NCI-H2227 treated with DMSO at 0.1 percent for 48 hours (cell line): ENCODE results near the gene GNB1.
"Not testable (repeated sequence)": the region's sequence is repeated elsewhere in the genome, so short reads cannot be mapped to it uniquely, and the experiment has no call there.

Experiments
- DNase-seq: peaks from one replicate; lab custom pipeline; 2025; lab: John Stamatoyannopoulos, UW

The GNB1 gene

GRCh38 chr1:1889847-1890505 lies 911 bp downstream of the GNB1 start:
- no peak for DNase-seq

GRCh38 chr1:1889090-1889750 lies 1.7 kb downstream of the GNB1 start:
- no peak for DNase-seq

GRCh38 chr1:1883890-1884289 lies 7.0 kb downstream of the GNB1 start:
- DNase-seq, result not testable (repeated sequence)

- no peak for DNase-seq
Observed at GRCh38 chr1:1883092-1883873, 7.6 kb downstream of the GNB1 start.

- DNase-seq, result no peak
Observed at GRCh38 chr1:1881727-1882126, 9.2 kb downstream of the GNB1 start.

- no peak for DNase-seq
Observed at GRCh38 chr1:1880617-1881312, 10.1 kb downstream of the GNB1 start.

- no peak for DNase-seq
Observed at GRCh38 chr1:1879942-1880341, 10.9 kb downstream of the GNB1 start.

- DNase-seq, result no peak
Observed at GRCh38 chr1:1877865-1878436, 12.9 kb downstream of the GNB1 start.

GRCh38 chr1:1876335-1876930 lies 14.5 kb downstream of the GNB1 start:
- no peak for DNase-seq

- no peak for DNase-seq
Observed at GRCh38 chr1:1875932-1876331, 15.0 kb downstream of the GNB1 start.

- DNase-seq, result no peak
Observed at GRCh38 chr1:1874901-1875300, 16.0 kb downstream of the GNB1 start.

GRCh38 chr1:1873186-1873585 lies 17.7 kb downstream of the GNB1 start:
- DNase-seq, result no peak

GRCh38 chr1:1872329-1872994 lies 18.4 kb downstream of the GNB1 start:
- DNase-seq, result no peak

- DNase-seq, result no peak
Observed at GRCh38 chr1:1869469-1869868, 21.4 kb downstream of the GNB1 start.

GRCh38 chr1:1867164-1867563 lies 23.7 kb downstream of the GNB1 start:
- no peak for DNase-seq

GRCh38 chr1:1862905-1863547 lies 27.9 kb downstream of the GNB1 start:
- no peak for DNase-seq

- not testable (repeated sequence) for DNase-seq
Observed at GRCh38 chr1:1861761-1862310, 29.1 kb downstream of the GNB1 start.

GRCh38 chr1:1861339-1861730 lies 29.6 kb downstream of the GNB1 start:
- no peak for DNase-seq

GRCh38 chr1:1859970-1860697 lies 30.8 kb downstream of the GNB1 start:
- not testable (repeated sequence) for DNase-seq
